Activated CD8-positive, alpha-beta T cell treated with anti-CD3 and anti-CD28 coated beads for 36 hours (primary cell): ENCODE results near the gene SYT9. TPM values are rescaled to one million over a fixed set of nuclear protein-coding genes. Genes with fewer than 3 reads are reported as not detected.

Source experiments
- ATAC-seq: fragments of 200-7000 bp; cut with Tn5 transposase; one replicate; pipeline ENCODE4 v1.10.0; 2021; ENCODE audit warnings: mild to moderate bottlenecking, moderate library complexity
- CTCF ChIA-PET: fragments of 350-600 bp; sonication (Branson Sonifier 250); formaldehyde crosslinking; loops from one replicate; lab custom pipeline; 2021; ENCODE audit warnings: antibody characterized with exemption; lab: Charles Lee
- POLR2A ChIA-PET: fragments of 350-600 bp; sonication (Branson Sonifier 250); formaldehyde crosslinking; loops from one replicate; lab custom pipeline; 2021; ENCODE audit warnings: antibody characterized with exemption; lab: Charles Lee
- DNase-seq: peaks from one replicate; pipeline ENCODE4 v3.0.0-alpha.2; 2020
- H3K27ac Mint-ChIP-seq: one replicate; pipeline ENCODE4 v1.8.0; 2021; ENCODE audit warnings: mild to moderate bottlenecking, mixed read lengths
- H3K27me3 Mint-ChIP-seq: one replicate; pipeline ENCODE4 v1.8.0; 2021; ENCODE audit warnings: mixed read lengths
- H3K36me3 Mint-ChIP-seq: one replicate; pipeline ENCODE4 v1.8.0; 2021; ENCODE audit warnings: low read depth, mixed read lengths
- H3K4me1 Mint-ChIP-seq: one replicate; pipeline ENCODE4 v1.8.0; 2021; ENCODE audit warnings: low read depth, mixed read lengths
- H3K4me3 Mint-ChIP-seq: one replicate; pipeline ENCODE4 v1.8.0; 2021; ENCODE audit warnings: mild to moderate bottlenecking, moderate library complexity, mixed read lengths
- H3K9me3 Mint-ChIP-seq: one replicate; pipeline ENCODE4 v1.8.0; 2021; ENCODE audit warnings: mixed read lengths
- intact Hi-C: fragments of 100-400 bp; cut with micrococcal nuclease; formaldehyde crosslinking; loops from one replicate; pipeline ENCODE4 v1.10.0; 2022
- total RNA-seq, 2 experiments: library from RNA; stranded (reverse); gene quantifications; one replicate each; pipeline ENCODE4 v1.2.3, GENCODE V29; 2021
- TF ChIP-seq, protein P1 (sequence below): fragments of 200-600 bp; IDR thresholded peaks from one replicate; pipeline ENCODE4 v1.8.0; 2022; ENCODE audit warnings: antibody characterized with exemption, mild to moderate bottlenecking

Gene SYT9
- total RNA-seq, 2 experiments from 2014 or later: not detected

GRCh38 chr11:7347611-7348431, 96.1 kb downstream of the SYT9 start:
- H3K4me3 Mint-ChIP-seq: no peak overlapping the region
- TF ChIP-seq, protein P1, sequence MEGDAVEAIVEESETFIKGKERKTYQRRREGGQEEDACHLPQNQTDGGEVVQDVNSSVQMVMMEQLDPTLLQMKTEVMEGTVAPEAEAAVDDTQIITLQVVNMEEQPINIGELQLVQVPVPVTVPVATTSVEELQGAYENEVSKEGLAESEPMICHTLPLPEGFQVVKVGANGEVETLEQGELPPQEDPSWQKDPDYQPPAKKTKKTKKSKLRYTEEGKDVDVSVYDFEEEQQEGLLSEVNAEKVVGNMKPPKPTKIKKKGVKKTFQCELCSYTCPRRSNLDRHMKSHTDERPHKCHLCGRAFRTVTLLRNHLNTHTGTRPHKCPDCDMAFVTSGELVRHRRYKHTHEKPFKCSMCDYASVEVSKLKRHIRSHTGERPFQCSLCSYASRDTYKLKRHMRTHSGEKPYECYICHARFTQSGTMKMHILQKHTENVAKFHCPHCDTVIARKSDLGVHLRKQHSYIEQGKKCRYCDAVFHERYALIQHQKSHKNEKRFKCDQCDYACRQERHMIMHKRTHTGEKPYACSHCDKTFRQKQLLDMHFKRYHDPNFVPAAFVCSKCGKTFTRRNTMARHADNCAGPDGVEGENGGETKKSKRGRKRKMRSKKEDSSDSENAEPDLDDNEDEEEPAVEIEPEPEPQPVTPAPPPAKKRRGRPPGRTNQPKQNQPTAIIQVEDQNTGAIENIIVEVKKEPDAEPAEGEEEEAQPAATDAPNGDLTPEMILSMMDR: no peak
- H3K9me3 Mint-ChIP-seq: no peaks in the 10 kb centered on the region
- POLR2A ChIA-PET: no interaction called here
- H3K4me1 Mint-ChIP-seq: no peaks in the 10 kb centered on the region
- no peak overlapping the region for H3K27ac Mint-ChIP-seq
- H3K36me3 Mint-ChIP-seq: no peaks in the 10 kb centered on the region
- peaks cover 12% of the 10 kb centered on the region for H3K27me3 Mint-ChIP-seq
- ATAC-seq (no peak), DNase-seq (no peak)
- intact Hi-C loops: no loop called here
- CTCF ChIA-PET: no interaction called here

DNA sequence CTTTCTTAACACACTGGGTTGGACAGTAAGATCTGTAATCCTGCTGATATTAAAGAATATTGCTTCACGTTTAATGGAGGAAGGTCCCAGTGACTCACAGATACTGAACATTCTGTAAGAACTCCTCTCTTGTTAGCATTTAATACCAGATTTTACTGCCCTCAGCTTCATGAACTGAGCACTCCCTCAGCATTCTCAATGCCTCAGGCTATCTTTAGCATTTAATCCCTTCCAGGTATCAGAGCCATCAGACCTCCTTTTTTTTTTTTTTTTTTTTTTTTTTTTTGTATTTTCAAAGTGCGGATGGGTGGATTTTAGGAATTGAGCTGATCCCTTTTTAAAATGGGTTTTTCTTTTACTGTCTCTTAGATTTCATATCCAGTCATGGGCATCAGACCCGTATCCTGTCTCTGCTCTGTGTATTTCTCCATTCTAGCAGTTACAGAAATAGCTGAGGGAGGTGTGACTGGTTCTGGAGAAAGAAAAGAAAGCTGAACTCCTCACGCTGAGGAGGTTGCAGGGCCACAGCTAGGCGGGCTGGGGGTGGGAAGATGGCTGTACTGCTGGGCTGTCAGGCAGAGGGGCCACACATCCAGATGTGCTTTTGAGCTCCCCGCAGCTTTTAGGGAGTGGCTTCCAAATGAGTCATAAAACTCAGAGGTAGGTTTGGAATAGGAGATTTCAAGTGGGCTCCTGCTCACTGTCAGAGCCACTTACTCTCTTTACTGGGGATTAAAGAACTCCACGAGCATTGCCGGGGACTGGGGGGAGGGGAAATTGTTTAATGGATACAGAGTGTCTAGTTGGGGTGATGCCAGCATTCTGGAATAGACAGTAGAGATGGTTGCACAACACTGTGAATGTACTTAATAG, 97.0 kb downstream of the SYT9 start:
- DNase-seq (no peak), ATAC-seq (no peak)
- TF ChIP-seq, protein P1: no peak
- Mint-ChIP-seq H3K27me3 (peaks cover 8% of the 10 kb centered on the region), H3K9me3 (no peaks in the 10 kb centered on the region), H3K4me3 (no peak overlapping the region), H3K4me1 (no peaks in the 10 kb centered on the region), H3K27ac (no peak overlapping the region), H3K36me3 (no peaks in the 10 kb centered on the region)
- ChIA-PET CTCF (no interaction called here), POLR2A (interaction anchor here (0.6 kb wide), 1 partner anchor 51 kb away, joined by 3 read pairs; no protein-coding TSS in a partner anchor)
- intact Hi-C loops: no loop called here

GRCh38 chr11:7351228-7351627, 99.5 kb downstream of the SYT9 start:
- DNase-seq: no peak
- ChIA-PET CTCF (interaction anchor here (0.7 kb wide), 1 partner anchor 92 kb away, joined by 3 read pairs; no protein-coding TSS in a partner anchor), POLR2A (no interaction called here)
- TF ChIP-seq, protein P1: no peak
- Mint-ChIP-seq H3K4me3 (no peak overlapping the region), H3K27me3 (peaks cover 4% of the 10 kb centered on the region), H3K27ac (no peak overlapping the region), H3K36me3 (no peaks in the 10 kb centered on the region), H3K9me3 (no peaks in the 10 kb centered on the region), H3K4me1 (no peaks in the 10 kb centered on the region)
- intact Hi-C loops: loop anchor here (10.0 kb wide), 1 partner anchor 94 kb away; no protein-coding TSS in a partner anchor
- no peak for ATAC-seq

DNA sequence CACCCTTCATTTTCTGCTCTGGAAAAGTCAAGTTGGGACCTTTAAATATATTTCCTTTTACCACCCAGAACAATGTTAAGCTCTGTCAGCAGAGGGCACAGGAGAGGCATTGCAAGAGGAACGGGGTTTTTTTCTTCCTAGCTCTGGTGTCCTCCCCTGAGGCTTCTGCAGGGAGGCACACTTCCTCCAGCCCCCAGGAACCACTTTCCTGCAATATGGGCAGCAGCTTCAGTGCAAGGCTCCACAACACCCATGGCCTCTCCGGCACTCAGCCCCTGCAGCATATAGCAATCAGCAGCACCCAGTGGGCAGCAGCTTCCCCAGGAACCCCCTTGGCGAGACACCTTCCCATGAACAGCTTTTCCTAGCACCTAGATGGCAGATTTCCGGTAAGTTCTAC, 101.4 kb downstream of the SYT9 start:
- Mint-ChIP-seq H3K36me3 (no peaks in the 10 kb centered on the region), H3K4me3 (no peak overlapping the region), H3K4me1 (no peaks in the 10 kb centered on the region), H3K27ac (no peak overlapping the region), H3K9me3 (no peaks in the 10 kb centered on the region), H3K27me3 (peaks cover 4% of the 10 kb centered on the region)
- TF ChIP-seq, protein P1: peak; percentile 21
- ChIA-PET POLR2A (interaction anchor here (0.6 kb wide), 1 partner anchor 547 kb away, joined by 3 read pairs; no protein-coding TSS in a partner anchor), CTCF (interaction anchor here (0.6 to 2.0 kb wide), 7 partner anchors 23 to 314 kb away, joined by 3 to 17 read pairs (median 3); no protein-coding TSS in a partner anchor)
- intact Hi-C loops: loop anchor here (10.0 kb wide), 1 partner anchor 92 kb away; no protein-coding TSS in a partner anchor
- DNase-seq (peak; percentile 33), ATAC-seq (no peak)
